ENCODE data around the gene LDLRAD4.

The LDLRAD4 gene

GRCh38 chr18:13581496-13582177, 363.1 kb downstream of the LDLRAD4 start:
- peak overlapping the region; percentile 40; the same call in 1 of the 2 replicates for H3K27ac ChIP-seq (ENCODE audit: low read length)
- no peak overlapping the region for H3K4me3 ChIP-seq (ENCODE audit: low read depth in 1 of 2, low read length in 2 of 2)
- no peaks in the 10 kb centered on the region for H3K27me3 ChIP-seq (ENCODE audit: insufficient read depth, low read length, poor library complexity)
- no peak for DNase-seq
- H3K4me2 ChIP-seq (ENCODE audit: insufficient read depth, low read length): no peak overlapping the region
- H3K9me3 ChIP-seq (ENCODE audit: insufficient read depth, low read length, severe bottlenecking): no peaks in the 10 kb centered on the region
- peaks cover 29% of the 10 kb centered on the region for H3K36me3 ChIP-seq (ENCODE audit: insufficient read depth, low read length)
- H3K79me2 ChIP-seq (ENCODE audit: insufficient read depth, low read length): peaks cover 94% of the 10 kb centered on the region
- H3K9ac ChIP-seq (ENCODE audit: low read depth, low read length): no peak overlapping the region
- H3K4me1 ChIP-seq (ENCODE audit: insufficient read depth, low read length): peaks cover 34% of the 10 kb centered on the region
- no peak overlapping the region for H2AFZ ChIP-seq (ENCODE audit: low read depth, low read length)
- no peak for TF ChIP-seq EZH2 (IDR thresholded peaks at IDR 0.05; ENCODE audit: borderline replicate concordance, low read depth, low read length, severe bottlenecking)
- H4K20me1 ChIP-seq (ENCODE audit: insufficient read depth, low read length): peaks cover 50% of the 10 kb centered on the region
- no peak for ATAC-seq (ENCODE audit: insufficient read depth, low read depth)

DNA sequence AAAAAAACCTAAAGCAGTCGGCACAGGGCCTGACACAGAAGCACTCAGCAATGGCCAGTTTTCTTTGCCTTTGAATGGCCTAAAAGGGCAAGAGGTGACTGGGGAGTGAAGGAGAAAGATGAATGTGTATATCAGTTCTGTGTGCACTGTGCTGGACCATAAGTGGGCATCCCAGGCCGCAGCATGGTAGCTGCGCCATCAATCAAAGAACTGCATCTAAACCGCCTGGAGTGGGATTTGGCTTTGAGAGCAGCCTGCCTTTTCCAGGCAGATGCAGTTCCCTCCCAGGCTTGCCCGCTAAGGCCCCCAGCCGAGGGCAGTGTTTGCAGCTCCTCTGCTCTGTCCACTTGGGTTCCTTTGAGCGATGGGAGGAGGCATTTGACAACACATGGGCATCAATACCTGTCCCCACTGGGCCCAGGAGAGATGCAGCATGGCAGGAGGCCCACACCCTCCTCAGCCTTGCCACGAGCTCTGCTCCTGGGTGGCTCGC, 363.7 kb downstream of the LDLRAD4 start:
- no peak overlapping the region for H2AFZ ChIP-seq (ENCODE audit: low read depth, low read length)
- peaks cover 32% of the 10 kb centered on the region for H3K36me3 ChIP-seq (ENCODE audit: insufficient read depth, low read length)
- no peak for DNase-seq
- no peak overlapping the region for H3K9ac ChIP-seq (ENCODE audit: low read depth, low read length)
- H3K27me3 ChIP-seq (ENCODE audit: insufficient read depth, low read length, poor library complexity): no peaks in the 10 kb centered on the region
- peaks cover 94% of the 10 kb centered on the region for H3K79me2 ChIP-seq (ENCODE audit: insufficient read depth, low read length)
- peaks cover 48% of the 10 kb centered on the region for H4K20me1 ChIP-seq (ENCODE audit: insufficient read depth, low read length)
- peak overlapping the region; percentile 40; the same call in 1 of the 2 replicates for H3K27ac ChIP-seq (ENCODE audit: low read length)
- peaks cover 28% of the 10 kb centered on the region for H3K4me1 ChIP-seq (ENCODE audit: insufficient read depth, low read length)
- ATAC-seq (ENCODE audit: insufficient read depth, low read depth): no peak
- no peak overlapping the region for H3K4me3 ChIP-seq (ENCODE audit: low read depth in 1 of 2, low read length in 2 of 2)
- H3K4me2 ChIP-seq (ENCODE audit: insufficient read depth, low read length): no peak overlapping the region
- no peak for TF ChIP-seq EZH2 (IDR thresholded peaks at IDR 0.05; ENCODE audit: borderline replicate concordance, low read depth, low read length, severe bottlenecking)
- TF ChIP-seq, protein P1, sequence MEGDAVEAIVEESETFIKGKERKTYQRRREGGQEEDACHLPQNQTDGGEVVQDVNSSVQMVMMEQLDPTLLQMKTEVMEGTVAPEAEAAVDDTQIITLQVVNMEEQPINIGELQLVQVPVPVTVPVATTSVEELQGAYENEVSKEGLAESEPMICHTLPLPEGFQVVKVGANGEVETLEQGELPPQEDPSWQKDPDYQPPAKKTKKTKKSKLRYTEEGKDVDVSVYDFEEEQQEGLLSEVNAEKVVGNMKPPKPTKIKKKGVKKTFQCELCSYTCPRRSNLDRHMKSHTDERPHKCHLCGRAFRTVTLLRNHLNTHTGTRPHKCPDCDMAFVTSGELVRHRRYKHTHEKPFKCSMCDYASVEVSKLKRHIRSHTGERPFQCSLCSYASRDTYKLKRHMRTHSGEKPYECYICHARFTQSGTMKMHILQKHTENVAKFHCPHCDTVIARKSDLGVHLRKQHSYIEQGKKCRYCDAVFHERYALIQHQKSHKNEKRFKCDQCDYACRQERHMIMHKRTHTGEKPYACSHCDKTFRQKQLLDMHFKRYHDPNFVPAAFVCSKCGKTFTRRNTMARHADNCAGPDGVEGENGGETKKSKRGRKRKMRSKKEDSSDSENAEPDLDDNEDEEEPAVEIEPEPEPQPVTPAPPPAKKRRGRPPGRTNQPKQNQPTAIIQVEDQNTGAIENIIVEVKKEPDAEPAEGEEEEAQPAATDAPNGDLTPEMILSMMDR (IDR thresholded peaks at IDR 0.05; ENCODE audit: borderline replicate concordance, extremely low read depth, low read length, poor library complexity, severe bottlenecking): no peak
- H3K9me3 ChIP-seq (ENCODE audit: insufficient read depth, low read length, severe bottlenecking): no peaks in the 10 kb centered on the region

- Histone ChIP-seq H2AFZ (ENCODE audit: low read depth, low read length) (no peak overlapping the region), H3K36me3 (ENCODE audit: insufficient read depth, low read length) (peaks cover 39% of the 10 kb centered on the region), H3K79me2 (ENCODE audit: insufficient read depth, low read length) (peaks cover 95% of the 10 kb centered on the region), H4K20me1 (ENCODE audit: insufficient read depth, low read length) (peaks cover 44% of the 10 kb centered on the region), H3K9ac (ENCODE audit: low read depth, low read length) (no peak overlapping the region), H3K4me3 (ENCODE audit: low read depth in 1 of 2, low read length in 2 of 2) (no peak overlapping the region), H3K27me3 (ENCODE audit: insufficient read depth, low read length, poor library complexity) (no peaks in the 10 kb centered on the region), H3K4me1 (ENCODE audit: insufficient read depth, low read length) (peaks cover 15% of the 10 kb centered on the region), H3K27ac (ENCODE audit: low read length) (no peak overlapping the region), H3K4me2 (ENCODE audit: insufficient read depth, low read length) (no peak overlapping the region), H3K9me3 (ENCODE audit: insufficient read depth, low read length, severe bottlenecking) (no peaks in the 10 kb centered on the region)
- TF ChIP-seq, protein P1 (IDR thresholded peaks at IDR 0.05; ENCODE audit: borderline replicate concordance, extremely low read depth, low read length, poor library complexity, severe bottlenecking): no peak
- TF ChIP-seq EZH2 (IDR thresholded peaks at IDR 0.05; ENCODE audit: borderline replicate concordance, low read depth, low read length, severe bottlenecking): no peak
- DNase-seq (no peak), ATAC-seq (ENCODE audit: insufficient read depth, low read depth) (no peak)
These were observed 365.3 kb downstream of the LDLRAD4 start for GRCh38 chr18:13583576-13584550.

All from DND-41 (cell line).